GM06990 (cell line): Measurements from ENCODE around the gene C12orf76.

Experiments used
- DNase-seq: peaks from one replicate; pipeline ENCODE4 v3.0.0-alpha.2; 2011; ENCODE audit not compliant: insufficient read length; ENCODE audit errors: extremely low read depth
- H3K27me3 ChIP-seq: replicated peaks from 2 replicates; pipeline ENCODE4 v1.6.0; 2011; ENCODE audit warnings: low read length; ENCODE audit not compliant: control insufficient read depth, insufficient read depth
- H3K36me3 ChIP-seq: 2 replicates; pipeline ENCODE4 v1.5.1; 2011; ENCODE audit warnings: low read length; ENCODE audit not compliant: control insufficient read depth, insufficient read depth
- H3K4me3 ChIP-seq: replicated peaks from 2 replicates; pipeline ENCODE4 v1.5.1; 2011; ENCODE audit warnings: low read depth, mild to moderate bottlenecking, control low read depth, low read length
- CTCF ChIP-seq: IDR thresholded peaks from 2 replicates; pipeline ENCODE4 v1.5.1; 2011; ENCODE audit warnings: low read length, control low read depth, mild to moderate bottlenecking, inconsistent platforms; ENCODE audit not compliant: insufficient read depth, poor library complexity, severe bottlenecking

The C12orf76 gene

GRCh38 chr12:110039085-110039807 lies 9.1 kb downstream of the C12orf76 start:
- no peak for DNase-seq
- Histone ChIP-seq H3K4me3 (no peak overlapping the region), H3K27me3 (no peaks in the 10 kb centered on the region), H3K36me3 (peaks cover 21% of the 10 kb centered on the region)
- TF ChIP-seq CTCF, result no peak

GRCh38 chr12:110038741-110039084 lies 9.6 kb downstream of the C12orf76 start:
- Histone ChIP-seq H3K4me3 (no peak overlapping the region), H3K36me3 (peaks cover 23% of the 10 kb centered on the region), H3K27me3 (no peaks in the 10 kb centered on the region)
- DNase-seq, result no peak
- TF ChIP-seq CTCF, result no peak

GRCh38 chr12:110037315-110037714 lies 11.0 kb downstream of the C12orf76 start:
- no peak for DNase-seq
- TF ChIP-seq CTCF, result no peak
- peaks cover 20% of the 10 kb centered on the region for H3K36me3 ChIP-seq
- no peak overlapping the region for H3K4me3 ChIP-seq
- H3K27me3 ChIP-seq, result no peaks in the 10 kb centered on the region

- no peak for DNase-seq
- Histone ChIP-seq H3K4me3 (no peak overlapping the region), H3K27me3 (no peaks in the 10 kb centered on the region), H3K36me3 (peaks cover 19% of the 10 kb centered on the region)
- TF ChIP-seq CTCF, result no peak
Observed at GRCh38 chr12:110035534-110036104, 12.7 kb downstream of the C12orf76 start.

- Histone ChIP-seq H3K4me3 (no peak overlapping the region), H3K27me3 (no peaks in the 10 kb centered on the region), H3K36me3 (peaks cover 20% of the 10 kb centered on the region)
- no peak for DNase-seq
- no peak for TF ChIP-seq CTCF
Observed at GRCh38 chr12:110033888-110034287, 14.4 kb downstream of the C12orf76 start.

- H3K4me3 ChIP-seq, result no peak overlapping the region
- H3K27me3 ChIP-seq, result no peaks in the 10 kb centered on the region
- peaks cover 14% of the 10 kb centered on the region for H3K36me3 ChIP-seq
- DNase-seq, result no peak
- no peak for TF ChIP-seq CTCF
Observed at GRCh38 chr12:110029290-110029815, 19.0 kb downstream of the C12orf76 start.
